Measurements from ENCODE around the gene CD72. TPM values are rescaled to one million over a fixed set of nuclear protein-coding genes. Genes with fewer than 3 reads are reported as not detected.
A peak's percentile ranks its signal among the peaks of the same experiment; 100 is the strongest.

CD72 gene
- total and polyA plus RNA-seq, 4 donors = 2.0 to 5.7 (median 3.5) TPM

GRCh38 chr9:35656831-35657545, 38.8 kb upstream of the CD72 start:
- DNase-seq (ENCODE audit: low spot score) = no peak
- H3K9ac ChIP-seq (ENCODE audit: low read depth in 1 of 2, low read length in 2 of 2) = peak overlapping the region in 1 of 2 donors; percentile 85
- peak overlapping the region; percentile 1 to 50 (median 37) for H3K4me3 ChIP-seq (ENCODE audit: low read depth in 1 of 3, low read length in 3 of 3)
- peaks cover 4 to 22% (median 5%) of the 10 kb centered on the region in 4 donors for H3K4me1 ChIP-seq (ENCODE audit: control insufficient read depth in 4 of 4, insufficient read depth in 4 of 4, low read length in 3 of 4)
- TF ChIP-seq ZBTB33 (IDR thresholded peaks at IDR 0.05) (no peak), FOXA2 (IDR thresholded peaks at IDR 0.05) (no peak), TAF1 (conservative IDR thresholded peaks at IDR 0.05) (no peak), NR2F2 (IDR thresholded peaks at IDR 0.05) (peak; percentile 7), HNF4A (conservative IDR thresholded peaks at IDR 0.05) (no peak)
- H3K36me3 ChIP-seq (ENCODE audit: control insufficient read depth in 4 of 4, insufficient read depth in 3 of 4, low read depth in 1 of 4, low read length in 3 of 4) = no peaks in the 10 kb centered on the region
- H3K27ac ChIP-seq (ENCODE audit: low read depth in 1 of 2, low read length in 2 of 2) = peak overlapping the region; percentile 98 to 99
- H3K27me3 ChIP-seq (ENCODE audit: control insufficient read depth in 4 of 4, insufficient read depth in 4 of 4, low read length in 3 of 4) = no peaks in the 10 kb centered on the region
- WGBS = 39% methylated on average over 25 of the region's 25 CpGs
- no peaks in the 10 kb centered on the region for H3K9me3 ChIP-seq (ENCODE audit: control insufficient read depth in 4 of 4, low read length in 3 of 4)

DNA sequence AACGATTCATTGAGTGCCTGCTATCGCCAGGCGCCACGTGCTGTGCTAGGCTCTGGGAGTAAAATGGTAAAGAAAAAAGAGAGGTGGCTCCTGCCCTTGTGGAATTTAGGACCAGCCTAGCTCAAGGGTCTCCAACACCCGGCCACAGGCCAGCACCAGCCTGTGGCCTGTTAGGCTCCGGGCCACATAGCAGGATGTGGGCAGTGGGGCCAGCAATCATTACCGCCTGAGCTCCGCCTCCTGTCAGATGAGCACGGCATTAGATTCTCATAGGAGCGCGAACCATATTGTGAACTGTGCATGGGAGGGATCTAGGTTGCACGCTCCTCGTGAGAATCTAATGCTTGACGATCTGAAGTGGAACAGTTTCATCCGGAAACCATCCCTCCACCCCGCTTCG, 38.1 kb upstream of the CD72 start:
- no peak for DNase-seq (ENCODE audit: low spot score)
- TF ChIP-seq YY1 (IDR thresholded peaks at IDR 0.05) (no peak), JUND (IDR thresholded peaks at IDR 0.05) (no peak), GABPA (IDR thresholded peaks at IDR 0.05 in 1 of 2, conservative IDR thresholded peaks at IDR 0.05 in 1 of 2) (no peak)
- WGBS = 89% methylated on average over 17 of the region's 17 CpGs
- no peak overlapping the region for H3K9ac ChIP-seq (ENCODE audit: low read depth in 1 of 2, low read length in 2 of 2)
- no peak overlapping the region for H3K4me3 ChIP-seq (ENCODE audit: low read depth in 1 of 3, low read length in 3 of 3)
- no peaks in the 10 kb centered on the region for H3K9me3 ChIP-seq (ENCODE audit: control insufficient read depth in 4 of 4, low read length in 3 of 4)
- H3K4me1 ChIP-seq (ENCODE audit: control insufficient read depth in 4 of 4, insufficient read depth in 4 of 4, low read length in 3 of 4) = peaks cover 2 to 18% (median 4%) of the 10 kb centered on the region in 4 donors
- H3K36me3 ChIP-seq (ENCODE audit: control insufficient read depth in 4 of 4, insufficient read depth in 3 of 4, low read depth in 1 of 4, low read length in 3 of 4) = no peaks in the 10 kb centered on the region
- no peaks in the 10 kb centered on the region for H3K27me3 ChIP-seq (ENCODE audit: control insufficient read depth in 4 of 4, insufficient read depth in 4 of 4, low read length in 3 of 4)
- peak overlapping the region in 1 of 2 donors; percentile 99 for H3K27ac ChIP-seq (ENCODE audit: low read depth in 1 of 2, low read length in 2 of 2)

DNA sequence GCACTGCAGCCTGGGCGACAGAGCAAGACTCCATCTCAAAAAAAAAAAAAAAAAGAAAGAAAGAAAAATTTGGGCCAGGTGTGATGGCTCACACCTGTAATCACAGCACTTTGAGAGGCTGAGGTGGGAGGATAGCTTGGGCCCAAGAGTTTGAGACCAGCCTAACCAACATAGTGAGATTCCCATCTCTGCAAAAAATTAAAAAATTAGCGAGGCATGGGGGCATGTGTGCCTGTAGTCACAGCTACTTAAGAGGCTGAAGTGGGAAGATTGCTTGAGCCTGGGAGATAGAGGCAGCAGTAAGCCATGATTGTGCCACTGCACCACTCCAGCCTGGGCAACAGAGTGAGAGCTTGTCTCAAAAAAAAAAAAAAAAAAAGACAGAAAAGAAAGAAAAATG, 35.4 kb upstream of the CD72 start:
- 94% methylated on average over 2 of the region's 2 CpGs for WGBS
- H3K27ac ChIP-seq (ENCODE audit: low read depth in 1 of 2, low read length in 2 of 2) = no peak overlapping the region
- DNase-seq (ENCODE audit: low spot score) = no peak
- H3K9me3 ChIP-seq (ENCODE audit: control insufficient read depth in 4 of 4, low read length in 3 of 4) = no peaks in the 10 kb centered on the region
- H3K27me3 ChIP-seq (ENCODE audit: control insufficient read depth in 4 of 4, insufficient read depth in 4 of 4, low read length in 3 of 4) = no peaks in the 10 kb centered on the region
- no peak overlapping the region for H3K4me3 ChIP-seq (ENCODE audit: low read depth in 1 of 3, low read length in 3 of 3)
- H3K36me3 ChIP-seq (ENCODE audit: control insufficient read depth in 4 of 4, insufficient read depth in 3 of 4, low read depth in 1 of 4, low read length in 3 of 4) = no peaks in the 10 kb centered on the region
- no peak overlapping the region for H3K9ac ChIP-seq (ENCODE audit: low read depth in 1 of 2, low read length in 2 of 2)
- H3K4me1 ChIP-seq (ENCODE audit: control insufficient read depth in 4 of 4, insufficient read depth in 4 of 4, low read length in 3 of 4) = peaks cover 0 to 7% (median 1%) of the 10 kb centered on the region in 4 donors
- TF ChIP-seq ZBTB33 (IDR thresholded peaks at IDR 0.05) = no peak
- TF ChIP-seq RAD21 (IDR thresholded peaks at IDR 0.05) = no peak
- no peak for TF ChIP-seq TAF1 (conservative IDR thresholded peaks at IDR 0.05)
- TF ChIP-seq, protein P1, sequence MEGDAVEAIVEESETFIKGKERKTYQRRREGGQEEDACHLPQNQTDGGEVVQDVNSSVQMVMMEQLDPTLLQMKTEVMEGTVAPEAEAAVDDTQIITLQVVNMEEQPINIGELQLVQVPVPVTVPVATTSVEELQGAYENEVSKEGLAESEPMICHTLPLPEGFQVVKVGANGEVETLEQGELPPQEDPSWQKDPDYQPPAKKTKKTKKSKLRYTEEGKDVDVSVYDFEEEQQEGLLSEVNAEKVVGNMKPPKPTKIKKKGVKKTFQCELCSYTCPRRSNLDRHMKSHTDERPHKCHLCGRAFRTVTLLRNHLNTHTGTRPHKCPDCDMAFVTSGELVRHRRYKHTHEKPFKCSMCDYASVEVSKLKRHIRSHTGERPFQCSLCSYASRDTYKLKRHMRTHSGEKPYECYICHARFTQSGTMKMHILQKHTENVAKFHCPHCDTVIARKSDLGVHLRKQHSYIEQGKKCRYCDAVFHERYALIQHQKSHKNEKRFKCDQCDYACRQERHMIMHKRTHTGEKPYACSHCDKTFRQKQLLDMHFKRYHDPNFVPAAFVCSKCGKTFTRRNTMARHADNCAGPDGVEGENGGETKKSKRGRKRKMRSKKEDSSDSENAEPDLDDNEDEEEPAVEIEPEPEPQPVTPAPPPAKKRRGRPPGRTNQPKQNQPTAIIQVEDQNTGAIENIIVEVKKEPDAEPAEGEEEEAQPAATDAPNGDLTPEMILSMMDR (IDR thresholded peaks at IDR 0.05; ENCODE audit: low read depth, low read length, missing input control) = no peak

Measured in liver (tissue), 9 donors.